Right atrium auricular region (tissue), 2 donors: ENCODE data around the gene URB1. TPM values are rescaled to one million over a fixed set of nuclear protein-coding genes. Genes with fewer than 3 reads are reported as not detected.

Source experiments
- DNase-seq: peaks from one replicate; pipeline ENCODE4 v3.0.0-alpha.2; 2019; ENCODE audit warnings: low spot score
- H3K27ac ChIP-seq, 2 donors: fragments of 200-600 bp; sonication (generic); 1 replicate in 1 of 2; 2 replicates in 1 of 2; pipeline ENCODE4 v1.5.1; 2016 to 2019
- H3K27me3 ChIP-seq, 2 donors: fragments of 200-600 bp; sonication (generic); one replicate each; pipeline versions ENCODE4 v1.5.1 to v1.6.0; 2017 to 2019
- H3K36me3 ChIP-seq: fragments of 200-600 bp; sonication (generic); one replicate; pipeline ENCODE4 v1.5.1; 2016
- H3K4me1 ChIP-seq, 2 donors: fragments of 200-600 bp; sonication (generic); one replicate each; pipeline versions ENCODE4 v1.5.1 to v1.6.0; 2017 to 2019
- H3K4me3 ChIP-seq, 2 donors: fragments of 200-600 bp; sonication (generic); 1 replicate in 1 of 2; 2 replicates in 1 of 2; pipeline ENCODE4 v1.5.1; 2017 to 2019; ENCODE audit warnings: mild to moderate bottlenecking in 1 of 2, moderate library complexity in 1 of 2
- H3K9me3 ChIP-seq, 2 donors: fragments of 200-600 bp; sonication (generic); one replicate each; pipeline ENCODE4 v1.5.1; 2019
- CTCF ChIP-seq, 2 donors: fragments of 200-600 bp; sonication (generic); IDR thresholded peaks; one replicate each; pipeline ENCODE4 v1.5.1; 2019; ENCODE audit warnings: antibody characterized with exemption in 2 of 2
- total RNA-seq, 2 donors: library from RNA; depleted of rRNA; stranded (reverse); fragments of >200 nt; gene quantifications; one replicate each; pipeline ENCODE4 v1.1.0, GENCODE V29; 2016

URB1 gene
- total RNA-seq, 2 donors from 2014 or later: 8.6 to 12.2 TPM

DNA sequence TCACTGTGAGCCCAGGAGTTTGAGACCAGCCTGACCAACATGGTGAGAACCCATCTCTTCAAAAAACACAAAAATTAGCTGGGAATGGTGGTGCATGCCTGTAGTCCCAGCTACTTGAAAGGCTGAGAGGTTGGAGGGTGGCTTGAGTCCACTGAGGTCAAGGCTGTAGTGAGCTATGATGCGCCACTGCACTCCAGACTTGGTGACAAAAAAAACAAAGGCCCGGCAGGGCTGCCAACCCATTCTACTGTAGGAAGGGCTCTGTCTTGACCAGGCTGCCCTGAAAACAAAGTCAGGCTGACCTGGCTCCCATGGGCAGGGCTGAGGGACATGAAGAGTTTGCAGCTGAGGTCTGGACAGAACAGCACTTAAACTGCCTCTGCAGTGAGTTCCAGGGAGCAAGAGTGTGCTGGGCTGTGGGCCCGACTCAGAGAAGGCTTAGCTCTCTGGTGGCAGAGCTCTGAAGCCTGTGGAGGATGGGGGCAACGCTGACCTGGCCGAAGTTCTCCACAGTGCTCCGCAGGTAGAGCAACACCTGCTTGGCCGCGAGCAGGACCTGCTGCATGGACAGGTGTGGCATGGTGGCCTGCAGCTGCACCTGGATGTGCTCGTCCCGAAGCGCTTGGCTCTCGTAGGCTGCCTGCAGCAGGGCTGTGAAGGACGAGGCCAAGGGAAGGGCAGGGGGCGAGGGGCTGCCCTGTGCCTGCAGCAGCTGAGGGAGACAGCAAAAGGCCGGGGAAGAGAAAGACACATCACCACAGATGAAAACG lies 42.4 kb downstream of the URB1 start:
- no peak overlapping the region for H3K27ac ChIP-seq
- H3K4me3 ChIP-seq: no peak overlapping the region
- no peak for TF ChIP-seq CTCF (IDR thresholded peaks at IDR 0.05)
- no peak for DNase-seq
- H3K27me3 ChIP-seq: no peaks in the 10 kb centered on the region
- H3K36me3 ChIP-seq: peaks cover 100% of the 10 kb centered on the region
- no peaks in the 10 kb centered on the region for H3K4me1 ChIP-seq
- H3K9me3 ChIP-seq: no peaks in the 10 kb centered on the region

- no peak for DNase-seq
- Histone ChIP-seq H3K4me1 (no peaks in the 10 kb centered on the region), H3K4me3 (no peak overlapping the region), H3K27ac (no peak overlapping the region), H3K9me3 (peaks cover 0 to 3% of the 10 kb centered on the region in 2 donors), H3K36me3 (peaks cover 100% of the 10 kb centered on the region), H3K27me3 (no peaks in the 10 kb centered on the region)
- no peak for TF ChIP-seq CTCF (IDR thresholded peaks at IDR 0.05)
Measured at GRCh38 chr21:32349333-32349944, 43.4 kb downstream of the URB1 start.

DNA sequence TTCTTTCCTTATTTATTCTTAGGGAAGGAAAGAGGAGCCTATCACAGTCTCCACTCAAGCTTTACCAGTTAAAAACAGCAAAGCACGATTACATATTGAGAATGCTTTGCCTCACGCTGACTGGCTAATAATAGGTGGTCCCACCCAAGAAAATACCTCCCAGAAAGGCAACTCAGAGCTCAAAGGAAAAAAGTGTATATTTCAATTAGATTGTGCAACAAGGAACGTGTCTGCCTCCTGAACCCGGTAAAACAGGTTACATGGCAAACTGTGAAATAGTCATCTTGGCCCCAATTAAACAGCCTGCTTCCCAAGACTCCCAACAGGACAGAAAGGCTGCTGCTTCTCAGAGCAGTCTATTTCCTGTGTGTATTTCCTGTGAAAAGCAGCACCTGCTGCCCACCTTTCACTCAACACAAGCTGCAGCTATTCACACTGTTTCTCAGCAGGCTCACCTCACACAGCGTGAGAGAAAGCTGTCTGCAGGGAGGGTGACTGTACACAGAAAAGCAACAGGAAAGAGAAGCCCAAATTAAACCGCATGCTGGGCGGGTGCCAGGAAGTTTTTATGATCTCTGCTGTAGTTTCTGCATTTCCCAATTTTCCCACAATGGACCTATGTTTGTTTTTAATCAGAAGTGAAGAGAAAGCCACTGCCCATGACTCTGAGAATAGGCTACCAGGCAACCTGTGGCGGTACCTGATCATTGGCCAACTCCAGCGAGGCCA lies 44.0 kb downstream of the URB1 start:
- H3K36me3 ChIP-seq: peaks cover 100% of the 10 kb centered on the region
- H3K4me3 ChIP-seq: no peak overlapping the region
- no peaks in the 10 kb centered on the region for H3K4me1 ChIP-seq
- H3K27ac ChIP-seq: no peak overlapping the region
- no peak for DNase-seq
- no peaks in the 10 kb centered on the region for H3K27me3 ChIP-seq
- no peak for TF ChIP-seq CTCF (IDR thresholded peaks at IDR 0.05)
- H3K9me3 ChIP-seq: peaks cover 0 to 7% of the 10 kb centered on the region in 2 donors

GRCh38 chr21:32347977-32348376 lies 44.8 kb downstream of the URB1 start:
- peaks cover 99% of the 10 kb centered on the region for H3K36me3 ChIP-seq
- TF ChIP-seq CTCF (IDR thresholded peaks at IDR 0.05): no peak
- H3K9me3 ChIP-seq: peaks cover 0 to 7% of the 10 kb centered on the region in 2 donors
- H3K4me1 ChIP-seq: no peaks in the 10 kb centered on the region
- H3K4me3 ChIP-seq: no peak overlapping the region
- no peaks in the 10 kb centered on the region for H3K27me3 ChIP-seq
- no peak overlapping the region for H3K27ac ChIP-seq
- DNase-seq: no peak

- Histone ChIP-seq H3K36me3 (peaks cover 99% of the 10 kb centered on the region), H3K27me3 (no peaks in the 10 kb centered on the region), H3K4me1 (no peaks in the 10 kb centered on the region), H3K4me3 (no peak overlapping the region), H3K27ac (no peak overlapping the region), H3K9me3 (peaks cover 0 to 7% of the 10 kb centered on the region in 2 donors)
- no peak for DNase-seq
- no peak for TF ChIP-seq CTCF (IDR thresholded peaks at IDR 0.05)
Measured at GRCh38 chr21:32347351-32347750, 45.5 kb downstream of the URB1 start.
